ENCODE data around the gene CA12. TPM values are rescaled to one million over a fixed set of nuclear protein-coding genes. Genes with fewer than 3 reads are reported as not detected.

CA12 gene
- total and polyA plus RNA-seq, 2 experiments from 2014 or later: 0.03 TPM; not detected in 1

GRCh38 chr15:63391669-63392360 lies 10.2 kb upstream of the CA12 start:
- DNase-seq (ENCODE audit: low read depth in 1 of 2, low spot score in 1 of 2): no peak
- Histone ChIP-seq H3K27me3 (no peaks in the 10 kb centered on the region), H3K4me1 (ENCODE audit: low read depth) (no peaks in the 10 kb centered on the region), H3K9me3 (ENCODE audit: low read depth) (no peaks in the 10 kb centered on the region), H3K36me3 (no peaks in the 10 kb centered on the region), H3K4me3 (no peak overlapping the region), H3K27ac (no peak overlapping the region)
- no peak for TF ChIP-seq CTCF (IDR thresholded peaks at IDR 0.05; ENCODE audit: low read depth, low read length)

DNA sequence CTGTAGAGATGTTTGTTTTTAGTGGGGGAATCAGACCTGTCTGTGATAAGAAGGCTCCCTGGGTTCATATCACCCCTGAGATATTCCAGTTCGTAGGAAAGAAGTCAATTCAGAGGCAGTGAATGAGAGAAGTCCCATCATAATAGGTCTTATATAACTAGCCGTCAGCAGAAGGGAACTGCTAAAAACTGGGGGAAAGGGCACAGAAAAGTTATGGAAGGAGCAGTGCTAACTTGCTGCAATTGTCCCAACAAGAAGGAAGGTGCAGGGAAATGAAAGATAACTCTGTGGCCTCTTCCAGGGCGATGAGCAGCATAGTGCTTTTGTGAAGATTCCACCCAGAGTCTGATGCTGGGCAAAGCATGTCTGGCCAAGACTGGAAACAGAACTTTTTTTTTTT lies 9.0 kb upstream of the CA12 start:
- Histone ChIP-seq H3K27ac (no peak overlapping the region), H3K4me1 (ENCODE audit: low read depth) (no peaks in the 10 kb centered on the region), H3K27me3 (no peaks in the 10 kb centered on the region), H3K9me3 (ENCODE audit: low read depth) (no peaks in the 10 kb centered on the region), H3K4me3 (no peak overlapping the region), H3K36me3 (no peaks in the 10 kb centered on the region)
- TF ChIP-seq CTCF (IDR thresholded peaks at IDR 0.05; ENCODE audit: low read depth, low read length): no peak
- no peak for DNase-seq (ENCODE audit: low read depth in 1 of 2, low spot score in 1 of 2)

- H3K9me3 ChIP-seq (ENCODE audit: low read depth): no peaks in the 10 kb centered on the region
Observed at GRCh38 chr15:63389902-63390670, 8.4 kb upstream of the CA12 start.

DNA sequence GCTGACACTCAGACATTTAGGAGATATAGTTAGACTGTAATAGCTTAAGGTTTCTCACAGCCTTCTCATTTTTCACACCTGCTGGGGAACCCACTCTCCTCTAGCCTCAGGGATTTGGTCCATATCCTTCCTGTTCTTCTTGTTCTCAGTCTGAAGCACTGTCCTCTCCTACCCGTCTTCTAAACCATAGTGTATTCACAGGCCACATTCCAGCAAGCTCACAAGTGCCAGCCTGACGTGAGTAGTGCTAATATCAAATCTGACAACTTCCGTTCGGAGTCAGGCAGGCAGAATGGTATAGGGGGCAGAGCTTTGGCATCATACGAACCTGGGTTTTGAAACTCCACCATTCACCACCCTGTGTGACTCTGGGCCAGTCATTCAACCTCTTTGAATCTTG lies 6.9 kb upstream of the CA12 start:
- no peak for TF ChIP-seq CTCF (IDR thresholded peaks at IDR 0.05; ENCODE audit: low read depth, low read length)
- H3K4me3 ChIP-seq: no peak overlapping the region
- no peaks in the 10 kb centered on the region for H3K9me3 ChIP-seq (ENCODE audit: low read depth)
- DNase-seq (ENCODE audit: low read depth in 1 of 2, low spot score in 1 of 2): no peak
- H3K27me3 ChIP-seq: peaks cover 5% of the 10 kb centered on the region
- no peaks in the 10 kb centered on the region for H3K4me1 ChIP-seq (ENCODE audit: low read depth)
- H3K36me3 ChIP-seq: no peaks in the 10 kb centered on the region
- H3K27ac ChIP-seq: no peak overlapping the region

More at GRCh38 chr15:63389902-63390670, 8.4 kb upstream of the CA12 start:
- Histone ChIP-seq H3K36me3 (no peaks in the 10 kb centered on the region), H3K27ac (no peak overlapping the region), H3K27me3 (no peaks in the 10 kb centered on the region), H3K4me3 (no peak overlapping the region), H3K4me1 (ENCODE audit: low read depth) (no peaks in the 10 kb centered on the region)
- DNase-seq (ENCODE audit: low read depth in 1 of 2, low spot score in 1 of 2): no peak
- TF ChIP-seq CTCF (IDR thresholded peaks at IDR 0.05; ENCODE audit: low read depth, low read length): no peak

- Histone ChIP-seq H3K36me3 (no peaks in the 10 kb centered on the region), H3K27ac (no peak overlapping the region), H3K4me1 (ENCODE audit: low read depth) (no peaks in the 10 kb centered on the region), H3K4me3 (no peak overlapping the region), H3K27me3 (peaks cover 10% of the 10 kb centered on the region), H3K9me3 (ENCODE audit: low read depth) (no peaks in the 10 kb centered on the region)
- DNase-seq (ENCODE audit: low read depth in 1 of 2, low spot score in 1 of 2): peak in 1 of 2 donors; percentile 41
- no peak for TF ChIP-seq CTCF (IDR thresholded peaks at IDR 0.05; ENCODE audit: low read depth, low read length)
Observed at GRCh38 chr15:63387748-63388493, 6.3 kb upstream of the CA12 start.

Data from cardiac muscle cell (in vitro differentiated cells and primary cell).